ENCODE data around the gene KCNC1.

The KCNC1 gene

DNA sequence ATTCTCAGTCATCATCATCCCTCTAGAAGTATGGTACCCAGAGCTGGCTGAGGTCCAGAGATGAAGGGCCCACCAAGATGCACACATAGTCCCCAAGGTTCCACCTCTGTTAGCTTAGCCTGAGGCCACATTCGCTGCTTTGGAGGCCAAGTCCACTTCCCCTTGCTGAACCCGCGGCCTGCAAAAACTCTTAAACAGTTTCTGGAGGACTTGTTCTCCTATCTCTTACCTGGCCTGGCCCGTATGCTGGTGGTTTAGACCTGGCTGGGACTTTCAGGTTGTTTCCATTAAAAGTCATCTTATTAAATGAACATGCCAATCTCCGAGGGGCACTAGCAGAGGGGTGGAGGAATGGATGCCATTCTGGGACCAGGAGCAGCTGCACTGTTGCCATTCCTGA, 64.6 kb downstream of the KCNC1 start:
- Histone ChIP-seq H3K27me3 (ENCODE audit: insufficient read depth, low read length) (no peaks in the 10 kb centered on the region), H3K27ac (ENCODE audit: low read depth, low read length, poor library complexity, severe bottlenecking) (no peak overlapping the region), H3K9me2 (ENCODE audit: low read depth, low read length) (no peaks in the 10 kb centered on the region), H3K79me2 (ENCODE audit: insufficient read depth, low read length) (no peaks in the 10 kb centered on the region), H3F3A (ENCODE audit: insufficient read depth, low read length) (no peaks in the 10 kb centered on the region), H3K9ac (ENCODE audit: low read length) (no peak overlapping the region), H3K36me3 (ENCODE audit: insufficient read depth, low read length) (no peaks in the 10 kb centered on the region), H2AFZ (ENCODE audit: low read length) (no peak overlapping the region), H3K4me1 (ENCODE audit: insufficient read depth, low read length, severe bottlenecking) (no peaks in the 10 kb centered on the region), H3K9me3 (ENCODE audit: low read length) (no peaks in the 10 kb centered on the region), H4K20me1 (ENCODE audit: insufficient read depth, low read length) (no peaks in the 10 kb centered on the region), H3K4me2 (ENCODE audit: low read length) (no peak overlapping the region), H3K4me3 (ENCODE audit: low read depth, low read length, poor library complexity, severe bottlenecking) (no peak overlapping the region)
- TF ChIP-seq CTCF (IDR thresholded peaks at IDR 0.05; ENCODE audit: low read length) = no peak
- no peak for TF ChIP-seq EZH2 (IDR thresholded peaks at IDR 0.05; ENCODE audit: borderline replicate concordance, low read length)

DNA sequence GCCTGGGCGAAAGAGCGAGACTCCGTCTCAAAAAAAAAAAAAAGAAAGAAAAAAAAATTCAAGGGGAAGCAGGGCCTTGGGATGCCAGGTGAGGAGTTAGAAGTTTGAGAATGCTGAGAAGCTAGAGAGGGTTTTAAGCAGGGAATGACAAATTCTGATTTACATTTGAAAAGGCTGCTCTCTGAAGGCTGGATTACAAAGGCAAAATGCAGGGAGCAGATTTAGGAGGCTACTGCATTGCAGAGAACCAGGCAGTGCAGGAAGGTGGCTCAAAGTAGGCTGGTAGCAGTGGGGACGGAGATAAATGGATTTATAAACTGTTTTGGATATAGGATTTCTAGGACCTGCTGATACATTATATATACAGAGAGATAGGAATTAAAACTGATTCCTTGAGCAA, 66.6 kb downstream of the KCNC1 start:
- H3K4me3 ChIP-seq (ENCODE audit: low read depth, low read length, poor library complexity, severe bottlenecking) = no peak overlapping the region
- no peak overlapping the region for H3K9ac ChIP-seq (ENCODE audit: low read length)
- H3K9me3 ChIP-seq (ENCODE audit: low read length) = no peaks in the 10 kb centered on the region
- H3K79me2 ChIP-seq (ENCODE audit: insufficient read depth, low read length) = no peaks in the 10 kb centered on the region
- no peaks in the 10 kb centered on the region for H3K36me3 ChIP-seq (ENCODE audit: insufficient read depth, low read length)
- H3K9me2 ChIP-seq (ENCODE audit: low read depth, low read length) = no peaks in the 10 kb centered on the region
- H2AFZ ChIP-seq (ENCODE audit: low read length) = no peak overlapping the region
- H3K4me2 ChIP-seq (ENCODE audit: low read length) = no peak overlapping the region
- TF ChIP-seq CTCF (IDR thresholded peaks at IDR 0.05; ENCODE audit: low read length) (no peak), EZH2 (IDR thresholded peaks at IDR 0.05; ENCODE audit: borderline replicate concordance, low read length) (no peak)
- no peaks in the 10 kb centered on the region for H3F3A ChIP-seq (ENCODE audit: insufficient read depth, low read length)
- no peaks in the 10 kb centered on the region for H3K27me3 ChIP-seq (ENCODE audit: insufficient read depth, low read length)
- H4K20me1 ChIP-seq (ENCODE audit: insufficient read depth, low read length) = no peaks in the 10 kb centered on the region
- no peak overlapping the region for H3K27ac ChIP-seq (ENCODE audit: low read depth, low read length, poor library complexity, severe bottlenecking)
- H3K4me1 ChIP-seq (ENCODE audit: insufficient read depth, low read length, severe bottlenecking) = no peaks in the 10 kb centered on the region

DNA sequence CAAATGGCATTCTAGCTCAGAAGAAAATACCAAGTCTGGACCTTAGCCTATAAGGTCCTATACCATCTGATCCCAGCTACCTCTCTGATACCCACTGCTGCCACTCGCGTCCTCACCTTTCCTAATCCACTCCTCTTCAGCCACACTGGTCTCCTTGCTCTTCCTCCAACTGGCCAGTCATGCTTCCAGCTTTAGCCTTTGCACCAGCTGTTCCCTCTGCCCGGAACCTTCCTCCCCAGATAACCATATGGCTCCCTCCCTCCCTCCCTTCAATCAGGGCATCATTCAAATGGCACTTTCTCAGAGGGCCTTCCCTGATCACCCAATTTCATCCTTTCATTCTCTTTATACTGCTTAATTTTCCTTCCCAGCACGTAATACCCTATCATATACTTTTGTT, 67.9 kb downstream of the KCNC1 start:
- Histone ChIP-seq H3K27ac (ENCODE audit: low read depth, low read length, poor library complexity, severe bottlenecking) (no peak overlapping the region), H3K4me3 (ENCODE audit: low read depth, low read length, poor library complexity, severe bottlenecking) (no peak overlapping the region), H4K20me1 (ENCODE audit: insufficient read depth, low read length) (no peaks in the 10 kb centered on the region), H3K4me2 (ENCODE audit: low read length) (no peak overlapping the region), H3K9me3 (ENCODE audit: low read length) (no peaks in the 10 kb centered on the region), H3K4me1 (ENCODE audit: insufficient read depth, low read length, severe bottlenecking) (no peaks in the 10 kb centered on the region), H3K79me2 (ENCODE audit: insufficient read depth, low read length) (no peaks in the 10 kb centered on the region), H3K36me3 (ENCODE audit: insufficient read depth, low read length) (no peaks in the 10 kb centered on the region), H3K27me3 (ENCODE audit: insufficient read depth, low read length) (no peaks in the 10 kb centered on the region), H3F3A (ENCODE audit: insufficient read depth, low read length) (no peaks in the 10 kb centered on the region), H3K9ac (ENCODE audit: low read length) (no peak overlapping the region), H2AFZ (ENCODE audit: low read length) (no peak overlapping the region), H3K9me2 (ENCODE audit: low read depth, low read length) (no peaks in the 10 kb centered on the region)
- TF ChIP-seq EZH2 (IDR thresholded peaks at IDR 0.05; ENCODE audit: borderline replicate concordance, low read length) (no peak), CTCF (IDR thresholded peaks at IDR 0.05; ENCODE audit: low read length) (no peak)

Measured in OCI-LY1 (cell line).